ENCODE data around the gene PRUNE2.
"Not testable (repeated sequence)": the region's sequence is repeated elsewhere in the genome, so short reads cannot be mapped to it uniquely, and the experiment has no call there.

PRUNE2 gene

GRCh38 chr9:76863832-76864231 is 42.1 kb downstream of the PRUNE2 start:
- DNase-seq (ENCODE audit: low spot score), result no peak

- DNase-seq (ENCODE audit: low spot score), result no peak
Measured at GRCh38 chr9:76859860-76860259, 46.1 kb downstream of the PRUNE2 start.

- not testable (repeated sequence) for DNase-seq (ENCODE audit: low spot score)
Measured at GRCh38 chr9:76858248-76858647, 47.7 kb downstream of the PRUNE2 start.

GRCh38 chr9:76856016-76856415 is 49.9 kb downstream of the PRUNE2 start:
- DNase-seq (ENCODE audit: low spot score), result no peak

GRCh38 chr9:76855015-76855414 is 50.9 kb downstream of the PRUNE2 start:
- no peak for DNase-seq (ENCODE audit: low spot score)

- DNase-seq (ENCODE audit: low spot score), result no peak
Measured at GRCh38 chr9:76852026-76852425, 53.9 kb downstream of the PRUNE2 start.

- DNase-seq (ENCODE audit: low spot score), result no peak
Measured at GRCh38 chr9:76846297-76846696, 59.6 kb downstream of the PRUNE2 start.

- no peak for DNase-seq (ENCODE audit: low spot score)
Measured at GRCh38 chr9:76845254-76845653, 60.7 kb downstream of the PRUNE2 start.

- DNase-seq (ENCODE audit: low spot score), result no peak
Measured at GRCh38 chr9:76835571-76836283, 70.2 kb downstream of the PRUNE2 start.

- DNase-seq (ENCODE audit: low spot score), result no peak
Measured at GRCh38 chr9:76828447-76828846, 77.5 kb downstream of the PRUNE2 start.

- DNase-seq (ENCODE audit: low spot score), result no peak
Measured at GRCh38 chr9:76827296-76828080, 78.4 kb downstream of the PRUNE2 start.

GRCh38 chr9:76820431-76820830 is 85.5 kb downstream of the PRUNE2 start:
- no peak for DNase-seq (ENCODE audit: low spot score)

- no peak for DNase-seq (ENCODE audit: low spot score)
Measured at GRCh38 chr9:76818271-76818670, 87.6 kb downstream of the PRUNE2 start.

- no peak for DNase-seq (ENCODE audit: low spot score)
Measured at GRCh38 chr9:76817489-76817888, 88.4 kb downstream of the PRUNE2 start.

GRCh38 chr9:76812591-76812990 is 93.3 kb downstream of the PRUNE2 start:
- no peak for DNase-seq (ENCODE audit: low spot score)

- no peak for DNase-seq (ENCODE audit: low spot score)
Measured at GRCh38 chr9:76810377-76810957, 95.4 kb downstream of the PRUNE2 start.

GRCh38 chr9:76808636-76809035 is 97.3 kb downstream of the PRUNE2 start:
- DNase-seq (ENCODE audit: low spot score), result no peak

GRCh38 chr9:76803762-76804161 is 102.2 kb downstream of the PRUNE2 start:
- no peak for DNase-seq (ENCODE audit: low spot score)

- no peak for DNase-seq (ENCODE audit: low spot score)
Measured at GRCh38 chr9:76803083-76803482, 102.8 kb downstream of the PRUNE2 start.

- no peak for DNase-seq (ENCODE audit: low spot score)
Measured at GRCh38 chr9:76800901-76801300, 105.0 kb downstream of the PRUNE2 start.

- DNase-seq (ENCODE audit: low spot score), result no peak
Measured at GRCh38 chr9:76799473-76799872, 106.4 kb downstream of the PRUNE2 start.

- no peak for DNase-seq (ENCODE audit: low spot score)
Measured at GRCh38 chr9:76798527-76798926, 107.4 kb downstream of the PRUNE2 start.

GRCh38 chr9:76796296-76796695 is 109.6 kb downstream of the PRUNE2 start:
- DNase-seq (ENCODE audit: low spot score), result no peak

Measured in CD4-positive, alpha-beta T cell treated with Interleukin-6 at 100 ng/mL for 8 hours (primary cell).